ENCODE results near the gene MTIF3.

MTIF3 gene

DNA sequence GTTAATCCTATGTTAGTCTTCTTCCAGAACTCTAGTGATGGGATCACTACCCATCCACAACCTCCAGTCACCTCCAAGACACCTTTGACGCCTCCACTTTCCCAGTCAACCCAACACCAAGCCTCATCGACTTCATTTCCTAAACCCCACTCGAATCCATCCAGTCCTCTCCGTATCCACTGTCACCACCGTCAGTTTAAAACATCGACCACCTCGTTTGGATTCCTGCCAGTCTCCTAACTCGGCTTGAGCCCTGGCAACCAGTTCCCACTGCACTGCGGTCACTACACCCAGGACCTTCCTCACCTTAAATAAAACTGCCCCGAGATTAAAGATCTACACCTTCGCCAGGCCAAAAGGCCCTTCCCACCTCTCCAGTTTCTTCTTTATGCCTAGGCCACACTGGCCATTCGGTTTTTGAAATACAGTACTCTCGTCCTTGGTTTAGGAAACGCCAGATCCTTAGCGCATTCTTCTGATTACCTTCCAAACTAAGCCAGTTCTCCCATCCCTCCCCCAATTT is 1.2 kb downstream of the MTIF3 start:
- no peak for FAIRE-seq
- TF ChIP-seq POLR2A (IDR thresholded peaks at IDR 0.05; ENCODE audit: low read depth, low read length), result no peak
- no peak for TF ChIP-seq POLR2AphosphoS5 (IDR thresholded peaks at IDR 0.05; ENCODE audit: low read depth, low read length)
- TF ChIP-seq TAF1 (IDR thresholded peaks at IDR 0.05; ENCODE audit: borderline replicate concordance, low read depth, low read length), result no peak
- no peak for DNase-seq (ENCODE audit: insufficient read length)

- DNase-seq (ENCODE audit: insufficient read length) (no peak), FAIRE-seq (no peak)
- TF ChIP-seq POLR2AphosphoS5 (IDR thresholded peaks at IDR 0.05; ENCODE audit: low read depth, low read length) (no peak), POLR2A (IDR thresholded peaks at IDR 0.05; ENCODE audit: low read depth, low read length) (no peak), TAF1 (IDR thresholded peaks at IDR 0.05; ENCODE audit: borderline replicate concordance, low read depth, low read length) (no peak)
These were observed 2.1 kb downstream of the MTIF3 start for GRCh38 chr13:27448308-27448707.

- FAIRE-seq (no peak), DNase-seq (ENCODE audit: insufficient read length) (no peak)
- no peak for TF ChIP-seq POLR2A (IDR thresholded peaks at IDR 0.05; ENCODE audit: low read depth, low read length)
- no peak for TF ChIP-seq POLR2AphosphoS5 (IDR thresholded peaks at IDR 0.05; ENCODE audit: low read depth, low read length)
- TF ChIP-seq TAF1 (IDR thresholded peaks at IDR 0.05; ENCODE audit: borderline replicate concordance, low read depth, low read length), result no peak
These were observed 3.3 kb downstream of the MTIF3 start for GRCh38 chr13:27446986-27447583.

DNA sequence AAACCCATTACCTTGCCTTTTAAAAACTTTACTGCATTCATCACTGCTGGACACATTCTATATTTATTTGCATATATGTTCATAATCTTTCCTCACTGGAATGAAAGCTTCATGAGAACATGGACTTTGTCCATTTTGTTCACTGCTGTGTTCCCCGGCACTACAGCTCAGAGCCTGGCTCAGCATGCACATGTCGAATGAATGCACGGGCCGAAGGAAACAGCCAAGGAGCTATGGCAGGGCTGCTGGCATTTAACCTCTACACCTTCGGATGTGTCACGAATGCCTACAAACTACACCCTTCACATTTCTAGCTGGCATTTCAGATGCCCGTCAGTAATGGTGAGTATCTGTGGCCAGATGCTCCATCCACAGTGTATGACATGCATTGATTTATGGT is 7.6 kb downstream of the MTIF3 start:
- FAIRE-seq, result no peak
- TF ChIP-seq POLR2AphosphoS5 (IDR thresholded peaks at IDR 0.05; ENCODE audit: low read depth, low read length), result no peak
- TF ChIP-seq TAF1 (IDR thresholded peaks at IDR 0.05; ENCODE audit: borderline replicate concordance, low read depth, low read length), result no peak
- TF ChIP-seq POLR2A (IDR thresholded peaks at IDR 0.05; ENCODE audit: low read depth, low read length), result no peak
- DNase-seq (ENCODE audit: insufficient read length), result no peak

- TF ChIP-seq TAF1 (IDR thresholded peaks at IDR 0.05; ENCODE audit: borderline replicate concordance, low read depth, low read length) (no peak), POLR2AphosphoS5 (IDR thresholded peaks at IDR 0.05; ENCODE audit: low read depth, low read length) (no peak), POLR2A (IDR thresholded peaks at IDR 0.05; ENCODE audit: low read depth, low read length) (no peak)
- FAIRE-seq, result no peak
- no peak for DNase-seq (ENCODE audit: insufficient read length)
These were observed 8.2 kb downstream of the MTIF3 start for GRCh38 chr13:27442071-27442647.

- DNase-seq (ENCODE audit: insufficient read length), result no peak
- FAIRE-seq, result no peak
- TF ChIP-seq TAF1 (IDR thresholded peaks at IDR 0.05; ENCODE audit: borderline replicate concordance, low read depth, low read length), result no peak
- no peak for TF ChIP-seq POLR2AphosphoS5 (IDR thresholded peaks at IDR 0.05; ENCODE audit: low read depth, low read length)
- TF ChIP-seq POLR2A (IDR thresholded peaks at IDR 0.05; ENCODE audit: low read depth, low read length), result no peak
These were observed 10.0 kb downstream of the MTIF3 start for GRCh38 chr13:27440408-27440807.

GRCh38 chr13:27437126-27437525 is 13.2 kb downstream of the MTIF3 start:
- DNase-seq (ENCODE audit: insufficient read length) (no peak), FAIRE-seq (no peak)
- TF ChIP-seq POLR2AphosphoS5 (IDR thresholded peaks at IDR 0.05; ENCODE audit: low read depth, low read length), result no peak
- TF ChIP-seq POLR2A (IDR thresholded peaks at IDR 0.05; ENCODE audit: low read depth, low read length), result no peak
- TF ChIP-seq TAF1 (IDR thresholded peaks at IDR 0.05; ENCODE audit: borderline replicate concordance, low read depth, low read length), result no peak

- DNase-seq (ENCODE audit: insufficient read length), result no peak
- no peak for TF ChIP-seq TAF1 (IDR thresholded peaks at IDR 0.05; ENCODE audit: borderline replicate concordance, low read depth, low read length)
- TF ChIP-seq POLR2A (IDR thresholded peaks at IDR 0.05; ENCODE audit: low read depth, low read length), result no peak
- no peak for TF ChIP-seq POLR2AphosphoS5 (IDR thresholded peaks at IDR 0.05; ENCODE audit: low read depth, low read length)
- FAIRE-seq, result no peak
These were observed 17.7 kb downstream of the MTIF3 start for GRCh38 chr13:27432611-27433210.

DNA sequence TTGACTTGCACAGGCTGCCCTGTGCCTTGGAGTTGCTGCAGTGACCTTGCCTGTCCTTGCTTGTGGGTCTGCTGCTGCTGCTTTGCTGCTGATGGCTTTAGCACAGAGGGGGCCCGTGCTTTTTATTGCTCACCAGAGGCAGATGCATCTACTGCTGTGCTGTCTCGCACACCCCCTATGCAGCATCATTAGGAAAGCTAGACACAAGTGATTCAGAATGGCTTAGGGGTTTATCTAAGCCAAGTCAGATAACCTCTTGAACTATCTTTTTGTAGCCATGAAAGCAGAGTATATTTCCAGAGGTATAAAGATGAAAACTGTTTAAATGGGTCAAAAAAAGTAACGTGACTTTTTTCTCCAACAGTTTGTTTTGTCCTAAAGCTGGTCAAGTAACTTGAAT is 18.2 kb downstream of the MTIF3 start:
- no peak for TF ChIP-seq POLR2AphosphoS5 (IDR thresholded peaks at IDR 0.05; ENCODE audit: low read depth, low read length)
- TF ChIP-seq POLR2A (IDR thresholded peaks at IDR 0.05; ENCODE audit: low read depth, low read length), result no peak
- no peak for TF ChIP-seq TAF1 (IDR thresholded peaks at IDR 0.05; ENCODE audit: borderline replicate concordance, low read depth, low read length)
- FAIRE-seq, result no peak
- no peak for DNase-seq (ENCODE audit: insufficient read length)

DNA sequence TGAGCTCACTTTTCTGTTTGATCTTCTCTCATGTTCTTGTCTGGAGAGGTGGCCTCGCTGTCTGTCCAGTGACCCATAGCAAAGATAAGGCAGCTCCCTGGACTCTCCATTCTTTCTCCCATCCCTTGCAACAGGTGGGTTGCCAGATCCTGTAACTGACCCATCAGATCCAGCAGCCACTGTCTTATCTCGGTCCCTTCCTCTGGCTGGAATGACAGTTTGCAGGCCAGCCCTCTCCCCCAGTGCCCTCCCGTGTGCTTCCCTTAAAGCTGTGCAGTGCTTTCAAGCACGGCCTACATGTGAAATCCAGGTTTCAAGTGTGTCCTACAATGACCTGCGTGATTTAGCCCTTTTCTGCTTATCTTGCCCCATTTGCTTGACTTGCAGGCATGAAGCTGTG is 22.2 kb downstream of the MTIF3 start:
- DNase-seq (ENCODE audit: insufficient read length) (no peak), FAIRE-seq (no peak)
- TF ChIP-seq POLR2A (IDR thresholded peaks at IDR 0.05; ENCODE audit: low read depth, low read length) (no peak), POLR2AphosphoS5 (IDR thresholded peaks at IDR 0.05; ENCODE audit: low read depth, low read length) (no peak), TAF1 (IDR thresholded peaks at IDR 0.05; ENCODE audit: borderline replicate concordance, low read depth, low read length) (no peak)

DNA sequence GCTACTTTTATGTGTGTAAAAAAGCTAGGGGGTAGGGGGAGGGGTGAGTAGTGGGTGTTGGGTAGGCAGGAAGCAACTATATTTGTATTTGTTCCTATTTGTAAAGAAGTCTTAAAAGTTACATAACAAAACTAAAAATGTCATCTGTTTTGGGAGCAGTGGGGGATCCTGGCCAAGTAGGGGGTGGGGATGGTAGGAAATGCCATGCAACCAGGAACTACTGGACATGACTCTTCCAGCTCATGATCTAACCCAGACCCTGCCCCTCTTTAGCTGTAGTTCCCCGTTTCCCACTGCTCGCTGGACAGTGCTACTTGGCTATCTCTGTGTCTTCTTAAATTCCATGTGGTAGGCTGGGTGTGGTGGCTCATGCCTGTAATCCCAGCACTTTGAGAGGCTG is 22.7 kb downstream of the MTIF3 start:
- DNase-seq (ENCODE audit: insufficient read length), result no peak
- TF ChIP-seq TAF1 (IDR thresholded peaks at IDR 0.05; ENCODE audit: borderline replicate concordance, low read depth, low read length) (no peak), POLR2AphosphoS5 (IDR thresholded peaks at IDR 0.05; ENCODE audit: low read depth, low read length) (no peak), POLR2A (IDR thresholded peaks at IDR 0.05; ENCODE audit: low read depth, low read length) (no peak)
- no peak for FAIRE-seq

Measured in GM12892 (cell line).